SW 1271 (cell line): ENCODE data around the gene SYT17.

Experiments used
- DNase-seq, 2 experiments: peaks; one replicate each; lab custom pipeline; 2025; lab: John Stamatoyannopoulos, UW

SYT17 gene

DNA sequence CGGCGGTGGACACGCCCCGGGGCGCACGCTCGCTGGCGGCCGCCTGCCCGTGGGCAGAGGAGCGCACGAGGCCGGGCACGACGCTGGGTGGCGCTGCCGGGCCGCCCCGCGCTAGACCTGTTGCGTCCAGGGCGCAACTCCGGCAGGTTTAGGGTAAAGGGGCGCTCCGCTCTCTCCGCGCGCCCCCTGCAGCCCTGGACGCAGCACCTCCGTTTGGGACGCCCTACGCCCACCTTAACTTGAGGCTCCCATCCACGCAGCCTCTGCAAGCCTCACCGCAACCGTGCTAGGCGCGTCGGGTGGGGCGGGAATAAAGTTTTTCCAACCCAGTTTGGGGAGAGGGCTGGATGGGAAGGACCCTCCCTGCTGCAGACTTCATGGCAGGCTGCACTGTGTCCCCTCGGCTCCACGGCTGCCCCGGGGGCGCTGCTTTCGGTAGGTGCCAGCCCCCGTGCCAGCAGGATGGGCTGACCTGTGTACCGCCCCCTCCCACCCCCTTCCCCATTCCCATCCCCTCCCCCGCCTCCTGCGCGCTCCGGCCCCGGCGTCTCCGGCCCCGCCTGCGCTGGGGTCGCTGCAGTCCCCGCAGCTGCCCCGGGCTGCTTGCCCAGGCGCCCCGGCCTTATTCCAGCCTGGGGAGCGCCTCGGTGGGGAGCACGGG, at the start of gene SYT17:
TSS of gene SYT17 (plus strand) at position 531 of the 661 bp plus-strand sequence. CDS start 407 bp downstream, outside the sequence.
- peak in 1 of 2 experiments; percentile 46 for DNase-seq

DNA sequence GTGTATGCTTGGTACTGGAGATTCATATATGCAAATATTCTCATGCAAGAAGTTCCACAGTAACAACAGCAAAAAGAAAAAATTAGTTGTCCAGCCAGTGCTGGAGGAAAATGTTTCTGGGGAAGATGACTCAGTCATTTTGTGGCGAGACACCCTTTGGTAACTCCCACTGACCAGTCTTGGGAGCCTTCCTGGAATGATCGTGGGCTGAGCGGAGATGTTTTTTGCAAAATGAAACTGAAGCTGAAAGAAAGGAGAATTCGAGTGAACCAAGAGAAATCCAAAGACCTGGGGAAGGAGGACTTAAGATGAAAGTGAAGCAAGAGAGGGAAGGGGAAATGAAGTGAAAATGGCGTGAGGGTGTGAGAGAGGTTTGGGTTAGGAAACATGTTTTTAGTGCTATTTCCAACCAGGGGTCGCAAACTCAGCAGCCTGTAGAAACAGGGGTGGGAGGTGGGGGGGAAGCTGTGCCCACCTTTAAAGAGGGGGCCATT, 49.1 kb upstream of the SYT17 start:
- peak in 1 of 2 experiments; percentile 66 for DNase-seq

- peak in 1 of 2 experiments; percentile 10 for DNase-seq
These were observed 48.5 kb upstream of the SYT17 start for GRCh38 chr16:19119564-19119963.

DNA sequence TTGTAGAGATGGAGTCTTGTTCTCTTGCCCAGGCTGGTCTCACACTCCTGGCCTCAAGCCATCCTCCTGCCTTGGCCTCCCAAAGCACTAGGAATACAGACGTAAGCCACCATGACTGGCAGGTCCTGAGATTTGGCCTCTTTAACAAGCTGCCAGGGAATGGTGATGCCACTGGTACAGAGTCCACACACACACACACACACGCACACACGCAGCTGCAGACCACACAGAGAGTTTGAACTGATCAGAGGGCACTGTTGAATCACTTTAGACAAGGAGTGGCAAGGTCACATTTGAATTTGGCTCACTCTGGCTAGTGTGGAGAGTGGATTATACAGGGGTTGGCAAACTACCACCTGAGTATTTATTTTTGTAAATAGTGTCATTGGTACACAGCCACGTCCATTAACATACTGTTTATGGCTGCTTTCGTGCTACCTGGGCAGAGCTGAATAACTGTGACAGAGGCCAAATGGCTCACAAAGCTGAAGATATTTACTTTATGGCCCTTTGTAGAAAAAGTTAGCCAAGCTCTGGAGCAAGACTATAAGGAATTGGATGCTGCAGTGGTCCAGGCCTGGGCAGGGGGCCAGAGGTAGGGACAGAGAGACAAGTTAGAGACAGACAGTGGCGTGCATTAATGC, 44.4 kb upstream of the SYT17 start:
- no peak for DNase-seq

DNA sequence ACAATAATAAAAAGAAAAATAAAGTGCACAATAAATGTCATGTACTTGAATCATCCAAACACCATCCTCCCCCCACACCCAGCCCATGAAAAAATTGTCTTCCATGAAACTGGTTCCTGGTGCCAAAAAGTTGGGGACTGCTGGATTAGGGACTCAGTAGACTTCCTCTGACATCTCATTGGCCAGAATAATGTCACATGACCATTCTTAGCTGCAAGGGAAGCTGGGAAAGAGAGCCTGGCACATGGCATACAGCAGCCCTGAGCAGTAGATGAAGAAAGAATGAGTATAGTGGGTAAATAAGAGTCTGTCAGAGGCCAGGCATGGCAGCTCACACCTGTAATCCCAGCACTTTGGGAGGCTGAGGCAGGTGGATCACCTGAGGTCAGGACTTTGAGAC, 41.7 kb upstream of the SYT17 start:
- no peak for DNase-seq

GRCh38 chr16:19127205-19127604, 40.8 kb upstream of the SYT17 start:
- no peak for DNase-seq

GRCh38 chr16:19127674-19128131, 40.3 kb upstream of the SYT17 start:
- DNase-seq: no peak

DNA sequence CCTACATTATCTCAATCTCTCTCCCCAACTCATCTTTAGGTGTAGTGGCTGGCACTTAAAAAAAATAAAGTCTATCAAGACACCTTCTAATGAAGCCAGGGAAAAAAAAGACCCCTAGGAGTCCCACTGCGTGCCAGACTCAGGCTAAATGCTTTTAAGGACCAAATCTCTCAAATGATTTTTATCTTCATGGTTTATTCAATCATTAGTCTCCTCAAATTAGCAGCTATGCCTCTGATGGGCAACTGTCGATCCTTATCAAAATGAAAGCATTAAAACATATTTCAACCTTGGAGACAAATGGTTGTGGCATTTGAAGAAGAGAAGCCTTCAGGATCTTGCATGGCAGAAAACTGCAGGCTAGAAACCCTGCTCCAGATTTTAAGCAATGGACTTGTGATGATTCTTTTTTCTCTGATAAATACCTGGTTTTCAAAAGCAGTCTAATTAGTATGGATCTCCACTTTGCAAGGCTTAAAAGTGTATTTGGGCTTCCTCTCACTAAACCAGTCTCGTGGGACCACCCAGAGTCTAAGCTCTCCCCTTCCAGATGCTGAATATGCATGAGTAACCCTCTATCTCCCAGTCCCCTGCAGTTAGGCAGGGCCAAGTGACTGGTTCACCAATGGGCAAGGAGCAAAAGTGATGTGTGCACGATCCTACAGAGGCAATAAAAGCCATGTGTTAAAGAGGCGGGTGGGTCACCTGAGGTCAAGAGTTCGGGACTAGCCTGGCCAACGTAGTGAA, 39.4 kb upstream of the SYT17 start:
- DNase-seq: no peak

- no peak for DNase-seq
These were observed 37.7 kb upstream of the SYT17 start for GRCh38 chr16:19130385-19130784.

DNA sequence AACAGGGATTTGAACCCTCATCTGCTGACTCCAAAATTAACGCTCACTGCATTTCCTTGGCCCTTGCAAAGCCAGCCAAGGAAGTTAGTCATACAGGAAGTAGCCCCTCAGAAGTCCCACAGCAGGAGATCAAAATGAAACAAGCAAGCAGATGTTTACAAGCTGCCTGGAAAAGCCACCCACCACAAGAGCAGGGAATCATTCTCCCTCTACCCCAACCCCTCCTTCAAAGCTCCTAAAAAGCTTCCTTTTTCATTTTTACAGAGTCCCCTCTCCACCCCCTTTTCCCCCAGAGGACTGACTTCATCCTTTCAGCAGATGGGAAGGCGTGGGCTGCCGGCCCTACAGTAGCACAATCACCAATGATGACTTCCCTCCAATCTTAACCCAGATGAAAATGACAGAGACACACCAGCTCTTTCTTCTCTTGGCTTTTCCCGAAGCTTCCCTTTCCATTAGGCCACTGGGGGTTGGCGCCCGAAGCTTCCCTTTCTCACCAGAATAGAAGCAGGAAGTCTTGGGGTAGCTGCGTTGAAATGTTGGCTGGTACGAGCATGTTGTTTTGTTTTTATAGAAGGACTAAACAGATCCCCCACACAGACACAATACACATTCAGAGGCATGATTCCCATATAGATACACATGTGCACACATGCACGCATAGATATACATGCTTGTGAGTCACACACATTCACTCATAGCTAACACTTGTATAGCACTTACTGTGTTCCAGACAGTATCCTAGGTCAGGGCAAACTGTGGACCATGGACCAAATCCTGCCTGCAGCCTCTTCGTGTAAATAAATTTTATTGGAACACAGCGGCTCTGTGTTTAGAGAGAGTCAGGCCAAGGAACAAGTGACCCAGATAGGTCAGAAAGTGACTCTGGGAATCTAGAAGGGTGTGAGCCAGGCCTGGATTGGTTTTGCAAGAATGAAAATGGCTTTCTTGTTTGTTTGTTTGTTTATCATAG, 36.9 kb upstream of the SYT17 start:
- peak; percentile 26 to 55 for DNase-seq

- DNase-seq: no peak
These were observed 36.2 kb upstream of the SYT17 start for GRCh38 chr16:19131825-19132218.

- no peak for DNase-seq
These were observed 35.8 kb upstream of the SYT17 start for GRCh38 chr16:19132255-19132654.

DNA sequence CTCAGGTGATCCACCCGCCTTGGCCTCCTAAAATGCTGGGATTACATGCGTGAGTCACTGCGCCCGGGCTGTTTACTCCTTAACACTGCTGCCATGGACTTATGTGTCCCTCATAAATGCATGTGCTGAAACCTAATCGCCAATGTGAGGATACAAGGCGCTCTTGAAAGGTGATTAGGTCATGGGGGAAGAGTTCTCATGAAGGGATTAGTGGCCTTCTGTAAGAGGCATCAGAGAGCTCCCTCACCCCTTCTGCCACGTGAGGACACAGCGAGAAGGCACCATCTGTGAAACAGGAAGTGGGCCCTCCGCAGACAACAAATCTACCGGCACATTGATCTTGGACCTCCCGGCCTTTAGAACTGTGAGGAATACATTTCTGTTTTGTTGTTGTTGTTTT, 35.1 kb upstream of the SYT17 start:
- DNase-seq: no peak

GRCh38 chr16:19133600-19133999, 34.4 kb upstream of the SYT17 start:
- no peak for DNase-seq

- no peak for DNase-seq
These were observed 32.7 kb upstream of the SYT17 start for GRCh38 chr16:19135201-19135842.

- DNase-seq: no peak
These were observed 32.1 kb upstream of the SYT17 start for GRCh38 chr16:19135896-19136438.

GRCh38 chr16:19136549-19137196, 31.4 kb upstream of the SYT17 start:
- DNase-seq: no peak

DNA sequence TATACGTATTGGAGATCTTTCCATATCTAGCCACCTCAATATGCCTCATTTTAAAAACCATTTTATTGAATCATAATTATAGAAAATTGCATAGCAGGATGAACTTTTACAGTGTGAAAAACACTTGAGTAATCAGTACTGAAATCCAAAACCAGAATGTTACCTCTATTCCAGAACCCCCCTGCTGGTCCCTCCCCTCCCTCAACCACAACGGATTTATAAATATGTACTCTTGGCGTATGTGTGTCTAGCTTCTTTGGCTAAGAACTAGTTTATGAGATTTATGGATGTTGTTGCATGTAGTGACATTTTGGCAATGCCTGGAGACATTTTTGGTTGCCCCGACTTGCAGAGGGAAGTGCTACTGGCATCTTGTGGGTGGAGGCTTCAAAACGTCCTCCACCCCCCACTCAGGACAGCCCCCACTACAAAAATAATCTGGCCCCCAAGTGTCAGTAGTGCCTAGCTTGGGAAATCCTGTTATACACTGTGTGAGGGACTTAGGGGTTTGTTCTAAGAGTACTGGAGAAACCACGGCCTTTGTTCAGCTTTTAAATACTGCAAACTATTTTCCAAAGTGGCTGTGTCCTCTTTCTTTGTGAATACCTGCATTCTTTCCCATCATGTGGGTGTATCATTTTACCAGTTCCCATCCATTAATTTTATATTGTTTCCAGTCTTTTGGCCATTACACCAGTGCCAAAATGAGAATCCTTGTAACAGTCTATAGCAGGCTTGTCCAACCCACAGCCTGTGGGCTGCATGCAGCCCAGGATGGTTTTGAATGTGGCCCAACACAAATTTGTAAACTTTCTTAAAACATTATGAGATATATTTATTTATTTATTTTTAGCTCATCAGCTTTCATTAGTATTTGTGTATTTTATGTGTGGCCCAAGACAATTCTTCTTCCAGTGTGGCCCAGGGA, 30.6 kb upstream of the SYT17 start:
- no peak for DNase-seq

- DNase-seq: no peak
These were observed 29.4 kb upstream of the SYT17 start for GRCh38 chr16:19138601-19139000.
